Stimulated activated CD4-positive, alpha-beta T cell treated with anti-CD3 and anti-CD28 coated beads, Interleukin-4, amount 100 ng/mL, for 1 hour (primary cell): Measurements from ENCODE around the gene SYNPO2.
"Not testable (repeated sequence)": the region's sequence is repeated elsewhere in the genome, so short reads cannot be mapped to it uniquely, and the experiment has no call there.

Source experiments
- DNase-seq: peaks from one replicate; pipeline ENCODE4 v3.0.0-alpha.2; 2020

The SYNPO2 gene, protein sequence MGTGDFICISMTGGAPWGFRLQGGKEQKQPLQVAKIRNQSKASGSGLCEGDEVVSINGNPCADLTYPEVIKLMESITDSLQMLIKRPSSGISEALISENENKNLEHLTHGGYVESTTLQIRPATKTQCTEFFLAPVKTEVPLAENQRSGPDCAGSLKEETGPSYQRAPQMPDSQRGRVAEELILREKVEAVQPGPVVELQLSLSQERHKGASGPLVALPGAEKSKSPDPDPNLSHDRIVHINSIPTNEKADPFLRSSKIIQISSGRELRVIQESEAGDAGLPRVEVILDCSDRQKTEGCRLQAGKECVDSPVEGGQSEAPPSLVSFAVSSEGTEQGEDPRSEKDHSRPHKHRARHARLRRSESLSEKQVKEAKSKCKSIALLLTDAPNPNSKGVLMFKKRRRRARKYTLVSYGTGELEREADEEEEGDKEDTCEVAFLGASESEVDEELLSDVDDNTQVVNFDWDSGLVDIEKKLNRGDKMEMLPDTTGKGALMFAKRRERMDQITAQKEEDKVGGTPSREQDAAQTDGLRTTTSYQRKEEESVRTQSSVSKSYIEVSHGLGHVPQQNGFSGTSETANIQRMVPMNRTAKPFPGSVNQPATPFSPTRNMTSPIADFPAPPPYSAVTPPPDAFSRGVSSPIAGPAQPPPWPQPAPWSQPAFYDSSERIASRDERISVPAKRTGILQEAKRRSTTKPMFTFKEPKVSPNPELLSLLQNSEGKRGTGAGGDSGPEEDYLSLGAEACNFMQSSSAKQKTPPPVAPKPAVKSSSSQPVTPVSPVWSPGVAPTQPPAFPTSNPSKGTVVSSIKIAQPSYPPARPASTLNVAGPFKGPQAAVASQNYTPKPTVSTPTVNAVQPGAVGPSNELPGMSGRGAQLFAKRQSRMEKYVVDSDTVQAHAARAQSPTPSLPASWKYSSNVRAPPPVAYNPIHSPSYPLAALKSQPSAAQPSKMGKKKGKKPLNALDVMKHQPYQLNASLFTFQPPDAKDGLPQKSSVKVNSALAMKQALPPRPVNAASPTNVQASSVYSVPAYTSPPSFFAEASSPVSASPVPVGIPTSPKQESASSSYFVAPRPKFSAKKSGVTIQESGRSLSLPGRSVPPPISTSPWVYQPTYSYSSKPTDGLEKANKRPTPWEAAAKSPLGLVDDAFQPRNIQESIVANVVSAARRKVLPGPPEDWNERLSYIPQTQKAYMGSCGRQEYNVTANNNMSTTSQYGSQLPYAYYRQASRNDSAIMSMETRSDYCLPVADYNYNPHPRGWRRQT

DNA sequence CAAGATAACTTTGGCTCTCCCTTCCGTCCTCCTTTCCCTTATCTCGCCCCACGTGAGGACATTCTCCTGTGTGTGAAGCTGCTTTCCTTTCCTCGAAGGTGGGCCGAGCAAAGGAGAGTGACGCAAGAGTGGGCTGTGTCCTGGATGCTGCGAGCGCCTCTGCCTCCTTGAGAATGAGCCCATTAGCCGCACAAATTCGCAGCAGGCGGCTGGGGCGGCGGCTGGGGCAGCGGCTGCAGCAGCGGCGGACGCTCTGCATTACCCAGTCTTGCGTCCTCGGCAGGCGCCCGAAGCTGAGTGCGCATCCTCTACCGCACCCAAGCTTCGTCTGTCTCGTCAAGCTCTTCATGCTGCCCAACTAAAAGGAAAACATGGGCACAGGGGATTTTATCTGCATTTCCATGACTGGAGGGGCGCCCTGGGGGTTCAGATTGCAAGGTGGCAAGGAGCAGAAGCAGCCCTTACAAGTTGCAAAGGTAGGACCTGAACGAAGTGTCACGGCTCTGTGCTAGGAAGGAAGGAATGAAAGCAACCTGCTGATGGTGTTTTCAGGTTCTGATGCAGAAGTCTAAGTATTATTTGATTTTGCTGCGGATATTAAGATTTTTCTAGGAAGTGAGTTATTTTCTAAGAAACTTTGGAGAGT is at the start of gene SYNPO2:
SYNPO2 (plus strand) TSS at position 189 of the 646 bp plus-strand sequence; CDS start at position 372, 183 bp downstream.
- DNase-seq, result peak; percentile 13

DNA sequence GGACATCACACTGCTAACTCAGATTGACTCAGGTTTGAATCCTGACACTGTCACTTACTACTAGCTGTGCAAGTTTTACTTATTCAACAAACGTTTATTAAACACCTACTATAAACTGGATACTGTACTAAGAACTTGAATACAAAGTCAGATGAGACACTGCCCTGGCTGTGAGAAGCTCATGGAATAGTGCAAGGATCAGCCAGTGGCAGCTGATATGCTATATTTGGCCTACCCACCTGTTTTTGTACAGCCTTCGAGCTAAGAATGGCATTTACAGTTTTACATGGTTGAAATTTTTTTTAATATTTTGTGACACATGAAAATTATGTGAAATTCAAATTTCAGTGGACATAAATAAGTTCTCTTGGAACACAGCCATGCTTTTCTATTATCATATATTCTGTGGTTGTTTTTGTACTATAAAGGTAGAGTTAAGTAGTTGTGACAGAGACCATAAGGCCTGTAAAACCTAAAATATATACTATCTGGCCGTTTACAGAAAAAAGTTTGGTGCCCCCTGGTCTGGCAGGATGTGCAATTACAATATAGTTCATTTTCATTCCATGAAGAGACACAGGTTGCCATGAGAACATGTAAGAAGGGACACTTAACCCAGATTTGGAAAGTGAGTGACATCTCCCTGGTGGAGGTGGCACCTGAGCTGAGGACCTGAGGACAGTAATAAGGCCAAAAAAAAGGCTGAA is 49.3 kb upstream of the SYNPO2 start:
- DNase-seq, result no peak

DNA sequence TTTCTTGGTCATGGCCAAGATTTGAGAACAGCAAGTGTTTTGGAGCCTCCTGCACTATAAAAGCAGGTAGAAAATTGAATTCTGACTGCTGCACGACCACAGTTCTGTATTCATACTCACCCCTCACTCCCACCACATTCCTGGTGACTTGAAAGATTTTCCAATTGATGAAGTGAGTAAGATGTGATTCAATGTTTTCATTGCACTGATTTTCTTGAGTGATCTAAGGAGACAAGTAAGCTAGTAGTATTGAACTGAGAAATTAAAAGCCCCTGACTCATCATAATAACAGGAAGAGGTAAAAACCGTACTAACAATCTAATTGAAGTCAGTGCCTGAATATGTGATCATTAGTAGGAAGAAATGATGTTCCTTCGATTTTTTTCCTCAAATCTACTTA is 46.6 kb upstream of the SYNPO2 start:
- no peak for DNase-seq

DNA sequence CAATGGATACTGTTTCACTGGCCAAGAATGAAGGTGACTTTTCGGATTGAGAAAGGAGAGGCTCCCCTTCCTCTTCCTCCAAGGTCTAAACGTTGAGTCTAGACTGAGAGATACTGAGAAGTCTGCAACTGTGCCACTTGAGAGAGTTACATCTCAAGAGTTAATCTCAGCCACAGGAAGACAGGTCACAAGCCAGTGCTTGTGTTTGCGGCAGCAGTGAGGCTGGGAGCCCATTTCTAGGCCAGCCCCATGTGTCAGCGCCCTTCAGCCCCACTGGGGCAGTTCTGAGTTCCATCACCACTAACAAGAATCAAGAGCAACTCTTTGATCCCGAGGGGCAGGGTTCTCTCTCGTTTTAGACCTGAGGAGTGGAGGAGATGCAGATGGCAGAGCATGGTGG is 45.4 kb upstream of the SYNPO2 start:
- DNase-seq, result no peak

DNA sequence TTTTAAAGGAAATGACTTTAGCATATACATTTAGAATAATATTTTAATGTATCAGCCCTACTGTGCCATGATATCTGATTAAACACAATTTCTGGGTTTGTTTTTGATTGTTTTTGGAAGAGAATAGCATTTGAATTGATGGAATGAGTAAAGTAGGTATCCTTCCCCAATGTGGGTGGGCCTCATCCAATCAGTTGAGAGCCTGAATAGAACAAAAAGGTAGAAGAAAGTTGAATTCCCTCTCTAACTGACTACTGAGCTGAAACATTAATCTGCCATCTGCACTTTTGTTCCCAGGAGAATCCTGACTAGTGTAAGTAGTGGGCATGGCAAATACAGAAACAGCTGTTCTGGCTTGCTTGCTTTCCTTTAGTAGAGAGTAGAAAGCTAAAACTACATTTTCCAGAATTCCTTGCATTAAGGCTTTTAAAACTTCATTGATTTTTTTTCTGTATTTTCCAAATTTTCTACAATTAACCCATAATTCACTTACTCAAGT is 43.1 kb upstream of the SYNPO2 start:
- no peak for DNase-seq

DNA sequence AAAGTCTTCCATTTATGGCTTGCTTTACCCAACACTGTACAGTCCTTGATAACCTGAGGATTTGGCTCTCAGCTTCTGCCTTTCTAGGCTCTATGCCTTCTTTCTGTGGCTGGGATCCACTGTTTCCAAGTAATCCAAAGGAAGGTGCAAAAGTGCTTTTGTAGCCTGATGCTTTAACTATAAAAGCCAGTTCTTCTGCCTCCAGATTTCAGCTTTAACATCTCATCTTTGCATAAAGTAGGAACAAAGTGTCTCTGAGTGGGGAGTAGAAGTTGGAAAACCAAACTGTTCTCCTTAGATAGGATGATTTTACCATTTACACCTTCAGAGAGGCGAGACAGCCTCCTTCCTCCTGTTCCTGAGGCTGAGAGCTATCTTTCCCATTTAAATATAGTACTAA is 41.7 kb upstream of the SYNPO2 start:
- no peak for DNase-seq

DNA sequence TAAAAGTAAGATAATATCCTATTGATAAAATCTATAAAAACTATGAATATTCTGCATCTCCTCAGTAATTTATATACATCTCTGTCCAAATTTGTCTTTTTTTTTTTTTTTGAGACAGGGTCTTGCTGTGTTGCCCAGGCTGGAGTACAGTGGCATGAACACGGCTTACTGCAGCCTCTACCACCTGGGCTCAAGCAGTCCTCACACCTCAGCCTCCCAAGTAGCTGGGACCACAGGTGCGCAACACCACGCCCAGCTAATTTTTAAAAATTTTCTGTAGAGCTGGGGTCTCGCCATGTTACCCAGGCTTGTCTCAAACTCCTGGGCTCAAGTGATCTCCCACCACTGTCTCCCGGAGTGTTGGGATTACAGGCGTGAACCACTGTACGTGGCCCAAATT is 40.4 kb upstream of the SYNPO2 start:
- no peak for DNase-seq

DNA sequence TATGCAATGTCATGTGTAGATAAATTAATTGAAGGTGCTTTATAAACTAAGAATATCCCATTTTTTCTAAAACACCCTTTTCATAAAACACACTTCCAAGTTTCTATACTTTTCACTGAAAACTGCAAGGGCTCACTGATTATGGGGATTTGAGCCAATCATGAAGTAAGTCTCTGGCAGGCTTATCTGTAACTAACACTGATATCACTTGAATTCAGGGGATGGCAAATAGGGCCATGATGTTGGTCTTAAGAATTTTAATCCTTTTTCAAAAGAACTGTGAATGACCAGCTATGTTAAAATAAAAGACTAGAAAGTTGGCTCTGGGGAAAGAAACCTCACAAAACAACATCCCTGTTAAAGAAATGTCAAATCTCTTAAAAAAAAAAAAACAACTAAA is 39.8 kb upstream of the SYNPO2 start:
- no peak for DNase-seq

DNA sequence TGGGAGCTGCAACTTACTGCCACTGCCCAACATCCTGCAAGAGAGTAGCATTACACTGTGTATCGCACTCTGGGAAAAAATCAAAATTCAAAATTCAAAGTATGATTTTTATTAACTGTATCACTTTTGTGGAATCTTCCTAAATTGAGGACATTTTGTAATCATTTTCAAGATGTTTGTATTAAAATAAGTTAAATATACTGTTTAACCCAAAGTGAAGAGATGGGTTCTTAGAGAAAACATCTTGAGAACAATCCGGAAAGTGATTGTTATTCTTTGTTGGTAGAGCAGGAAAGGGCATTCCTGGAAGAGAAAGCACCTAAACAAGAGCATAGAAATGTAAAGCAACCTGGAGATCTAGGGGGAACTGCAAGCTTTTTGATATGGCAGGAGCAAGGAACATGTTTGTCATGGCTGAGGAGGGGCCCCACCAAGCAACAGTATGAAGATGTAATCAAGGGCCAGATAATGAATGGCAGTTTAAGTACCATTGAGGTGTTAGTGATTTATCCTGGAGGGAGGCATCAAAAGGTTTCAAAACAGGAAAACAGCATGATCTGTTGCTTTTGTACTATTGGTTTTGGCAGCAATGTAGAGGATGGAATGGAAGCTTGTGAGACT is 38.7 kb upstream of the SYNPO2 start:
- DNase-seq, result no peak

DNA sequence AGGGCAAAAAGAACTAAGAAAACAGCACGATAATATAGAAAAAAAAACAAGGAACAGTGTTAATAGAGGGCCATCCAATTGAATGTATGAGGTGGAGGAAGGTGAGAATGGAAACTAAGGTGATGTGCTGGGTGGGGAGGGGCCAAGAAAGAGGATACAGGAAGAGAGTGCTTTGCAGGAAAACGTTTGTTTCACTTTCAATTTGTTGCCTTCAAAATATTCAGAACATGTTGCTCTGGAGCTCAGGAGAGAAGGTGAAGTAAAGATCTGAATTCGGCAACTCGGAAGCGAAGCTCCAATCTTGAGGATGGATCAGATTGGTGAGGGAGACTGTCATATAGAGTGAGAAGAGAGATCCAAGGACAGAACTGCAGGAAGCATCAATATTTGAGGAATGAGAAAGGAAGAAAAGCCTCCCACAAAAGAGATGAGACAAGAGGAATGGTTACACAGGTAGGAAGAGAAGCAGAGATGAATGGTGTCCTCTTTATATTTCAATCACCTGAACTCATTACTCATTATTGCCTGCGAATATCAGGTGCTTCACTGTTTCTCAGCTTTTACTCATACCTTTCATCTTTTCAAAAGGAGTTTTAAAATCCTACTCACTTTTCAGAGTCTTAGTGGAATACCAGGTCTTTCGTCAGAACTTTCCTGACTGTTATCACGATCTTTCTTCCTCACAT is 38.0 kb upstream of the SYNPO2 start:
- DNase-seq, result no peak

DNA sequence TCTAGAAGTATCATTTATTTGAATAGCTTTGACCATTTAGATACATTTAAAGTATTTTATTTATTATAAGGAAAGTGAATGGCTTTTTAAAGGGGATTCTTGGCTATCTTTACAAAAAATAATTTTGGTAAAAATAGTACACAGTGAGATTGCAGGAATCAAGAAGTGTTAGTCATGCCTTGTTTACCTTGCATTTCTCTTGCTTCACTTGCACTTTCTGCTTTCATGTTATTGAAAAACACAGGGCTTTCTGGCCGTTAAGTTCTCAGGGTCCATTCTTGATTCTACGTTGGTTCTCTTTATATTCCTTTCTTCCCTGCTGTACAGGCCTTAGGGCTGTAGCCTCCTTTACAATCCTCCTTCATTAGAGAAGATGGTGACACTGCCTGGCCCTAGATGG is 30.9 kb upstream of the SYNPO2 start:
- no peak for DNase-seq

DNA sequence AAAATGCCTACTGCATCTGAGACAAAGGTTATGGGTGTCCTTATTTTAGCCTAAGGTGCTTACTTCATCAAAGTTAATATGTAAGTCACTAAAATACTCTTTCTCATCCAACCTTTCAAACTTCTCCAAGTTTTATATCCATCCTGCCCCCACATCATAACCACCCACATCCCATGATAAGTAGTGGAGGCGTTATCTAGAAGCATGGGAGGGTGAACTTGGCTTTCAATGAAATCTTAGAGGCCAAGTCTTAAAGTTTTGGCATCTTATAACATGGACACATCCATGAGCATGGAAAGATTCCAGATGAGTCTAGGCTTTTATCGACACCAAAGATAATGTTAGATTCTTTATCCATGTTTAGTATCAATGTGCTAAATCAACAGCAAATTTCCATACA is 29.9 kb upstream of the SYNPO2 start:
- no peak for DNase-seq

DNA sequence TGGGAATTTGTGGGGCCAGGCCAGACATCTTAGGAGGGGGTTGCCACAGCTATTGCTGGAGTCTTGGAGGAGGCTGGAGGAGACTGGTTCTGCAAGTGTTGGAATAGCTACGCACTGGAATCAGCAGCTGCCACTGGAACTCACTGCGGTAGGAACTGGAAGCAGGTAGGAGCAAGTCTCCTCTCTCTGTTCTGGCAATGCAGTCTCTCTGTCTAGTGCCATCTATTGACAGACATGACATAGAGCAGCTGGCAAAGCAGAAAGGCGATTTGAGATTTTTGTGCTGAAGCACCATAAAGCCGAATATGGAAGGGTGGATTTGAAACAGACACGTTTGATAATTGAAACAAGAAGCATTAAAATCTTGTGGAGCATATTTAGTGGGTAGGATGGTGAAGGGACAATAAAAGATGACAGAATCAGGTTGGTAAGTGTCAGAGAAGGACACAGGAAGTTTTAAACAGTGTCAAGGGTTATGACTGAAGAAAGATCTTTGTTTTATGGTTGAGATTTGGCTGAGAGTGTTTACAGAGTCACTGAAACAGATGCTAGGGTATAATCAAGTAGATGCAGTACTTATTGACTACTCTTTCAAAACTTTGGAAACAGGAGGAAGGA is 23.5 kb upstream of the SYNPO2 start:
- DNase-seq, result no peak

DNA sequence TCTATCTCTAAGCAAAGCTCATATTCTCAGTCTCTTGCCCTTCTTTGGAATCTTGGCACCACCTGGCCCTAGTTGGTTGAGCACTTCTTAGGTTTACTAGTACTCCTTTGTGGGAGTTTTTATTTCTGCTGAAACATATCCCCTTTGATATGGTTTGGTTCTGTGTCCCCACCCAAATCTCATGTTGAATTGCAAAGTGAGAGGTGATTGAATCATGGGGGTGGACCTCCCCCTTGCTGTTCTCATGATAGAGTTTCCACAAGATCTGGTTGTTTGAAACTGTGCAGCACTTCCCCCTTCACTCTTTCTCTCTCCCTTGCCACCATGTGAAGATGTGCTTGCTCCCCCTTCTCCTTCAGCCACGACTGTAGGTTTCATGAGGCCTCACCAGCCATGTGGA is 22.2 kb upstream of the SYNPO2 start:
- no peak for DNase-seq

DNA sequence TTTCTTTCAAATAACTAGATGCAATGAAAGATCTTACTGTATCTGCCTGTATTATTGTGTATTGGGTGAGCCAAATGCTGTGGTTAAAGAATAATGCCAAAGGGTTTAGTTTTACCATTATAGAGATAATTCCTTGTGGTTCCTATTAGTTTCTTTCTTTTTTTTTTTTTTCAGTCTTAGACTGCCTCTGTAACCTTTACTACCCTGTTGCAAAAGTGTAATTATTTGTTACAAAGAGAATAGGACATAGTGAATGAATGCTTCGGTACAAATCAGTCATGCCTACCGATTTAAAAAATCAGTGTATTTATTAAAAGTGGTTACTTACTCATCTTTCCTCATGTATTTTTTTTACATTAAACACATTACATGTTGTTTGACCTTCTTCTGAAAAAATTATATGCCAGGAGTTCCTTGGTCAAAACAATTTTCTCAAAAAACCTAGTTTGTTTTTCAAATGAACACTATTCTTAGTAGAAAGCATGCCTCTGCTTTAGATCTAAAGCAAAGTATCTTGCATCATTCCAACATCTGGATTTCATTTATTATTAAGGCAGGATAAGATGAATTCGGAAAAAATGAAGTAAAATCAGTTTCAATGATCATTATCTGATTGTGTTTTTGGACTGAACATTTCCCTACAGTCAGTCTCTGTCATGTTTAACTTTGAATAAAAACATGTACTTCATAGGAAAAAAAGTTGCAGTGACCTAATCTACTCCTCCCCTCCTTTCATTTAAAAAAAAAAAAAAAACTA is 21.2 kb upstream of the SYNPO2 start:
- no peak for DNase-seq

DNA sequence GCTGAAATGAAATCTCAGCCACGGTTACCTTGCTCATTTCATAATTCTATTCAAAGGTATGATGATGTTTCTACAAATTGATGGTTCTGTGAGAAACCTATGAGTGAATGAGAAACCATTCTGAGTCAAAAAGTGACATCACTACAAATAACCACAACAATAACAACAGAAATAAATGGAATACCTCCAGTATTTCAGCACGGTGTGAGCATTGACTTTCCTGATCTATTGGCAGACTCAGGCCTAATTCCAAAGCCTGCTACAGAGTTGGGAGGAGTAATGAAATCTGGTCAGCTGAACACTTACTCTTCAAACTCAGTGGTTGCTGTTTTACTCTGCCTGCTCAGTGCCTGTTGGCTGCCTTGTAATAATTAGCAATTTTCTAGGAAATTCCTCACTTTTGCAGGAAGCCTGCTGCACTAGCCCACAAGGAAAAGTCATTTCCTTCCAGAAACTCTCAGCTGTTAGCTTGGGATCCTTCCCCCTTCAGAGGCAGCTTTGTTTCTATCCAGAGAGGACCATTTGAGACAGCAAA is 18.8 kb upstream of the SYNPO2 start:
- no peak for DNase-seq

DNA sequence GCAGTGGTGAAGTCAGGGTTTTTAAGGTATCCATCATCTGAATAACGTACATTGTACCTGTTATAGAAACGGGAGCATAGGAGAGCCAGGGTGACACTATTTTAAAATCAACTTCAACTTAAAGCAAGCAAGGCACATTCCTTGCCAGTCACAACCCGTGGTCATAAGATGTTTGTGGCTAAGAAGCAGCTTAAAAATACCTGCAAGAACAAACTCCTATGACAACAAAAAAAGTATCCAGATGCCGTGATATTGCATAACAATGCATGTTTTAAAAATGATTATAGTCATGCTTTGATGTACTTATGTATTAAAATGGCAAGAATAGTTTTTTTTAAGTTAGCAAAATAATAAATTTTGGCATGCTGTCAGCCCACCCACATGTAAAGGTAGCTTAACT is 16.5 kb upstream of the SYNPO2 start:
- DNase-seq, result no peak

DNA sequence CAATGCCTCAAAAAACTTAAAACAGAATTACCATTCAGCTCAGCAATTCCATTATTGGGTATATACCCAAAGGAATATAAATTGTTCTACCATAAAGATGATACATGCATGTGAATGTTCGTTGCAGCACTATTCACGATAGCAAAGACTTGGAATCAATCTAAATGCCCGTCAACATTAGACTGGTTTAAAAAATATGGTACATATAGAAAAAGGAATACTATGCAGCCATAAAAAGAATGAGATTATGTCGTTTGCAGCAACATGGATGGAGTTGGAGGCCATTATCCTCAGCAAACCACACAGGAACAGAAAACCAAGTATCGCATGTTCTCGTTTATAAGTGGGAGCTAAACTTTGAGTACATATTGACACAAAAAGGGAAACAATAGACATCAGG is 10.9 kb upstream of the SYNPO2 start:
- DNase-seq, result no peak

DNA sequence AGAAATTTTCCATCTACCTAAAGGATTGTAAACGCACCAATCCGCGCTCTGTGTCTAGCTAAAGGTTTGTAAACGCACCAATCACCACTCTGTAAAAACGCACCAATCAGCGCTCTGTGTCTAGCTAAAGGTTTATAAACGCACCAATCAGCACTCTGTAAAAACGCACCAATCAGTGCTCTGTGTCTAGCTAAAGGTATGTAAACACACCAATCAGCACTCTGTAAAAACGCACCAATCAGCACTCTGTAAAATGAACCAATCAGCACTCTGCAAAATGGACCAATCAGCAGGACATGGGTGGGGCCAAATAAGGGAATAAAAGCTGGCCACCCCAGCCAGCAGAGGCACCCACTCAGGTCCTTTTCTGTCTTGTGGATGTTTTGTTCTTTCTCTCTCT is 10.1 kb upstream of the SYNPO2 start:
- not testable (repeated sequence) for DNase-seq
